Glutamatergic neuron (in vitro differentiated cells): ENCODE results near the gene SLC24A3. TPM values are rescaled to one million over a fixed set of nuclear protein-coding genes. Genes with fewer than 3 reads are reported as not detected.
"Not testable (repeated sequence)": the region's sequence is repeated elsewhere in the genome, so short reads cannot be mapped to it uniquely, and the experiment has no call there.

ENCODE experiments used
- DNase-seq: peaks from one replicate; pipeline ENCODE4 v3.0.0; 2022
- H3K27ac Mint-ChIP-seq: one replicate; pipeline ENCODE4 v1.8.0; 2020; ENCODE audit warnings: mild to moderate bottlenecking, mixed read lengths, inconsistent platforms; ENCODE audit not compliant: unreplicated experiment
- H3K27me3 Mint-ChIP-seq: one replicate; pipeline ENCODE4 v1.8.0; 2020; ENCODE audit warnings: mild to moderate bottlenecking, moderate library complexity, mixed read lengths, inconsistent platforms; ENCODE audit not compliant: unreplicated experiment
- H3K36me3 Mint-ChIP-seq: one replicate; pipeline ENCODE4 v1.8.0; 2020; ENCODE audit warnings: mild to moderate bottlenecking, mixed read lengths, inconsistent platforms; ENCODE audit not compliant: unreplicated experiment
- H3K4me1 Mint-ChIP-seq: one replicate; pipeline ENCODE4 v1.8.0; 2020; ENCODE audit warnings: mild to moderate bottlenecking, low read depth, mixed read lengths, inconsistent platforms; ENCODE audit not compliant: unreplicated experiment
- H3K4me3 Mint-ChIP-seq: one replicate; pipeline ENCODE4 v1.8.0; 2020; ENCODE audit warnings: mild to moderate bottlenecking, mixed read lengths, inconsistent platforms; ENCODE audit not compliant: unreplicated experiment
- H3K9me3 Mint-ChIP-seq: one replicate; pipeline ENCODE4 v1.8.0; 2020; ENCODE audit warnings: mild to moderate bottlenecking, moderate library complexity, mixed read lengths, inconsistent platforms; ENCODE audit not compliant: unreplicated experiment
- total RNA-seq: library from RNA; stranded (reverse); fragmentation: NEBNext Ultra II Directional; extraction: Animal tissue kit (Norgen Biotek cat#: 25700); gene quantifications from one replicate; pipeline ENCODE4 v1.2.1, GENCODE V29; 2021; ENCODE audit not compliant: unreplicated experiment
- TF ChIP-seq, protein P1 (sequence below): fragments of 200-600 bp; sonication (generic); IDR thresholded peaks from one replicate; pipeline ENCODE4 v1.5.0; 2021; ENCODE audit not compliant: partially characterized antibody, unreplicated experiment

SLC24A3 gene
- total RNA-seq, 1 donor from 2014 or later, result 9.7 TPM

DNA sequence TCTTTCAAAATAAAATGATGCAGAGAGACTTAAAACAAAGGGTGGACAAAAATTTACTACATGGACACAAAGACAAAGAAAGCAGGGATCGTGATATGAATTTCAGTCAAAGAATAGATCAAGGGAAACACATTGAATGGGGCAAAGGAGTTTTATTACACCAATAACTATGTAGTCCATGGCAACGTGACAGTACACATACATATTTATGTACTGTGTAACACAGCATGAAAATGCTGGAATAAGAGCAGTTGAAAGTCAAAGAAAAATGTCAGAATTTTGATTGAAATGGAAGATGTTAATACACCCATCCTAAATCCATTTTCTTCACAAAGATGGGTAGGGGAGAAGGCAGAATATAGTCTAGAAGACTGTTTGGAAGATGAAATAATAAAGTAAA lies 536.2 kb downstream of the SLC24A3 start:
- Mint-ChIP-seq H3K36me3 (no peaks in the 10 kb centered on the region), H3K27ac (no peak overlapping the region), H3K27me3 (peaks cover 5% of the 10 kb centered on the region), H3K4me1 (peaks cover 16% of the 10 kb centered on the region), H3K9me3 (peaks cover 4% of the 10 kb centered on the region), H3K4me3 (no peak overlapping the region)
- TF ChIP-seq, protein P1, sequence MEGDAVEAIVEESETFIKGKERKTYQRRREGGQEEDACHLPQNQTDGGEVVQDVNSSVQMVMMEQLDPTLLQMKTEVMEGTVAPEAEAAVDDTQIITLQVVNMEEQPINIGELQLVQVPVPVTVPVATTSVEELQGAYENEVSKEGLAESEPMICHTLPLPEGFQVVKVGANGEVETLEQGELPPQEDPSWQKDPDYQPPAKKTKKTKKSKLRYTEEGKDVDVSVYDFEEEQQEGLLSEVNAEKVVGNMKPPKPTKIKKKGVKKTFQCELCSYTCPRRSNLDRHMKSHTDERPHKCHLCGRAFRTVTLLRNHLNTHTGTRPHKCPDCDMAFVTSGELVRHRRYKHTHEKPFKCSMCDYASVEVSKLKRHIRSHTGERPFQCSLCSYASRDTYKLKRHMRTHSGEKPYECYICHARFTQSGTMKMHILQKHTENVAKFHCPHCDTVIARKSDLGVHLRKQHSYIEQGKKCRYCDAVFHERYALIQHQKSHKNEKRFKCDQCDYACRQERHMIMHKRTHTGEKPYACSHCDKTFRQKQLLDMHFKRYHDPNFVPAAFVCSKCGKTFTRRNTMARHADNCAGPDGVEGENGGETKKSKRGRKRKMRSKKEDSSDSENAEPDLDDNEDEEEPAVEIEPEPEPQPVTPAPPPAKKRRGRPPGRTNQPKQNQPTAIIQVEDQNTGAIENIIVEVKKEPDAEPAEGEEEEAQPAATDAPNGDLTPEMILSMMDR, result no peak
- DNase-seq, result no peak

- Mint-ChIP-seq H3K4me1 (peaks cover 16% of the 10 kb centered on the region), H3K27me3 (peaks cover 4% of the 10 kb centered on the region), H3K4me3 (no peak overlapping the region), H3K36me3 (no peaks in the 10 kb centered on the region), H3K9me3 (peaks cover 4% of the 10 kb centered on the region), H3K27ac (no peak overlapping the region)
- no peak for DNase-seq
- TF ChIP-seq, protein P1, result no peak
Observed at GRCh38 chr20:19749618-19750071, 537.2 kb downstream of the SLC24A3 start.

DNA sequence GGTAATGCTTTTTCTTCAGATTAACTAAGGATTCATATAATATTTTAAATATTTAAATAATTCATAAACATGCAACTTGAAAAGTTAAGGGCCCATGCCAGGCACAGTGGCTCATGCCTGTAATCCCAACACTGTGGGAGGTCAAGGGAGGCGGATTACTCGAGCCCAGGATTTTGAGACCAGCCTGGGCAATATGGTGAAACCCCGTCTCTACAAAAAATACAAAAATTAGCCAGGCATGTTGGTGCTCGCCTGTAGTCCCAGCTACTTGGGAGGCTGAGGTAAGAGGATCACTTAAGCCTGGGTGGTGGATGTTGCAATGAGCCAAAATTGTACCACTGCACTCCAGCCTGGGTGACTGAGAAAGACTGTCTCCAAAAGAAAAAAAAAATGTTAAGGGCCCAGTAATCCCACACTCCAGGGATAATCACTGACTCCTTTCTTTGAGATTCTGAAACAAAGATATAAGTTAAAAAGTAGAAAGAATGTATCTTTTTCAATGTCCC lies 537.7 kb downstream of the SLC24A3 start:
- TF ChIP-seq, protein P1, result no peak
- Mint-ChIP-seq H3K9me3 (peaks cover 4% of the 10 kb centered on the region), H3K4me3 (no peak overlapping the region), H3K27ac (peak overlapping the region; percentile 68), H3K36me3 (no peaks in the 10 kb centered on the region), H3K4me1 (peaks cover 16% of the 10 kb centered on the region), H3K27me3 (peaks cover 3% of the 10 kb centered on the region)
- no peak for DNase-seq

- H3K9me3 Mint-ChIP-seq, result peaks cover 2% of the 10 kb centered on the region
Observed at GRCh38 chr20:19750907-19751636, 538.6 kb downstream of the SLC24A3 start.

GRCh38 chr20:19754201-19754600 lies 541.8 kb downstream of the SLC24A3 start:
- not testable (repeated sequence) for H3K4me3 Mint-ChIP-seq, H3K36me3 Mint-ChIP-seq, H3K9me3 Mint-ChIP-seq, DNase-seq, H3K27me3 Mint-ChIP-seq, H3K27ac Mint-ChIP-seq
- H3K4me1 Mint-ChIP-seq, result peaks cover 28% of the 10 kb centered on the region

More at GRCh38 chr20:19750907-19751636, 538.6 kb downstream of the SLC24A3 start:
- Mint-ChIP-seq H3K4me1 (peaks cover 17% of the 10 kb centered on the region), H3K27me3 (peaks cover 4% of the 10 kb centered on the region), H3K27ac (peak overlapping the region; percentile 68), H3K4me3 (no peak overlapping the region), H3K36me3 (no peaks in the 10 kb centered on the region)
- DNase-seq, result no peak
- TF ChIP-seq, protein P1, result no peak
